SU-DHL-6 (cell line): ENCODE measurements around the gene UBL4A.

Source experiments
- CTCF ChIP-seq: fragments of 200-600 bp; sonication (generic); IDR thresholded peaks from one replicate; pipeline ENCODE4 v1.5.1; 2017; ENCODE audit warnings: antibody characterized with exemption, mild to moderate bottlenecking, low read length, moderate library complexity; ENCODE audit not compliant: insufficient read depth, poor library complexity, severe bottlenecking
- EZH2phosphoT487 ChIP-seq: fragments of 200-600 bp; sonication (generic), shearing (Covaris generic); conservative IDR thresholded peaks from 2 replicates; pipeline ENCODE4 v1.6.1; 2018; ENCODE audit warnings: mild to moderate bottlenecking, antibody characterized with exemption, low read length, moderate library complexity, mixed read lengths

GRCh38 chrX:154434394-154435168, 51.8 kb downstream of the UBL4A start:
- TF ChIP-seq CTCF (no peak), EZH2phosphoT487 (no peak)
